Neural cell (in vitro differentiated cells): ENCODE results near the gene ZCCHC4.

Experiments used
- EP300 ChIP-seq: fragments of 450-650 bp; conservative IDR thresholded peaks from 2 replicates; pipeline ENCODE4 v1.6.1; 2014; ENCODE audit warnings: antibody characterized with exemption, mild to moderate bottlenecking, moderate library complexity; ENCODE audit not compliant: poor library complexity, severe bottlenecking
- EZH2 ChIP-seq: fragments of 200-600, 300-800 bp; shearing (Covaris generic), sonication (generic); IDR thresholded peaks from 2 replicates; pipeline ENCODE4 v1.6.1; 2014; ENCODE audit warnings: antibody characterized with exemption, low read length, borderline replicate concordance, mild to moderate bottlenecking; ENCODE audit not compliant: insufficient read depth, poor library complexity, severe bottlenecking
- MXI1 ChIP-seq: fragments of 450-650 bp; conservative IDR thresholded peaks from 2 replicates; pipeline ENCODE4 v1.6.1; 2014; ENCODE audit warnings: antibody characterized with exemption, mild to moderate bottlenecking; ENCODE audit not compliant: poor library complexity, severe bottlenecking
- POLR2AphosphoS5 ChIP-seq: IDR thresholded peaks from 2 replicates; pipeline ENCODE4 v1.6.1; 2012
- REST ChIP-seq: IDR thresholded peaks from 2 replicates; pipeline ENCODE4 v1.6.1; 2012; ENCODE audit warnings: borderline replicate concordance
- TAF1 ChIP-seq: IDR thresholded peaks from 2 replicates; pipeline ENCODE4 v1.6.1; 2012; ENCODE audit warnings: low read depth
- TF ChIP-seq, protein P1 (sequence below): fragments of 450-650 bp; IDR thresholded peaks from 2 replicates; pipeline ENCODE4 v1.5.1; 2014; ENCODE audit warnings: antibody characterized with exemption, mild to moderate bottlenecking, moderate library complexity; ENCODE audit not compliant: poor library complexity, severe bottlenecking

DNA sequence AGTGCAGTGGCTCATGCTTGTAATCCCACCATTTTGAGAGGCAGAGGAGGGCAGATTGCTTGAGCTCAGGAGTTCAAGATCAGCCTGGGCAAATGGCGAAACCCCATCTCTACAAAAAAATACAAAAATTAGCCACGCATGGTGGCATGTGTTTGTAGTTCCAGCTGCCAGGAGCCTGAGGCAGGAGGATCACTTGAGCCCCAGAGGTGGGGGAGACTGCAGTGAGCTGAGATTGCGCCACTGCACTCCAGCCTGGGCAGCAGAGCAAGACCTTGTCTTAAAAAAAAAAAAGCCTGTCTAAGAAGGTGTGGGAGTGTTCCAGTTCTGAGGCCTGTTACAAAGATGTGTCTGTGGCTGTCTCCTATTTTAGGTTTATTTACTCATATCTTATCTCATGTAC, 40.7 kb upstream of the ZCCHC4 start:
- TF ChIP-seq REST (no peak), POLR2AphosphoS5 (no peak), MXI1 (no peak), TAF1 (no peak), EZH2 (no peak), EP300 (no peak)
- TF ChIP-seq, protein P1, sequence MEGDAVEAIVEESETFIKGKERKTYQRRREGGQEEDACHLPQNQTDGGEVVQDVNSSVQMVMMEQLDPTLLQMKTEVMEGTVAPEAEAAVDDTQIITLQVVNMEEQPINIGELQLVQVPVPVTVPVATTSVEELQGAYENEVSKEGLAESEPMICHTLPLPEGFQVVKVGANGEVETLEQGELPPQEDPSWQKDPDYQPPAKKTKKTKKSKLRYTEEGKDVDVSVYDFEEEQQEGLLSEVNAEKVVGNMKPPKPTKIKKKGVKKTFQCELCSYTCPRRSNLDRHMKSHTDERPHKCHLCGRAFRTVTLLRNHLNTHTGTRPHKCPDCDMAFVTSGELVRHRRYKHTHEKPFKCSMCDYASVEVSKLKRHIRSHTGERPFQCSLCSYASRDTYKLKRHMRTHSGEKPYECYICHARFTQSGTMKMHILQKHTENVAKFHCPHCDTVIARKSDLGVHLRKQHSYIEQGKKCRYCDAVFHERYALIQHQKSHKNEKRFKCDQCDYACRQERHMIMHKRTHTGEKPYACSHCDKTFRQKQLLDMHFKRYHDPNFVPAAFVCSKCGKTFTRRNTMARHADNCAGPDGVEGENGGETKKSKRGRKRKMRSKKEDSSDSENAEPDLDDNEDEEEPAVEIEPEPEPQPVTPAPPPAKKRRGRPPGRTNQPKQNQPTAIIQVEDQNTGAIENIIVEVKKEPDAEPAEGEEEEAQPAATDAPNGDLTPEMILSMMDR = no peak
